HG03521 (cell line): ENCODE results near the gene PRKAG2.

ENCODE experiments used
- ATAC-seq: cut with Tn5 transposase; IDR thresholded peaks from one replicate; pipeline ENCODE4 v1.9.1; 2021; ENCODE audit warnings: mild to moderate bottlenecking, moderate library complexity; ENCODE audit not compliant: unreplicated experiment

Gene PRKAG2

GRCh38 chr7:151717415-151717814, 159.5 kb downstream of the PRKAG2 start:
- ATAC-seq: no peak

GRCh38 chr7:151716323-151716722, 160.6 kb downstream of the PRKAG2 start:
- ATAC-seq: no peak

GRCh38 chr7:151715666-151716315, 161.1 kb downstream of the PRKAG2 start:
- ATAC-seq: no peak

DNA sequence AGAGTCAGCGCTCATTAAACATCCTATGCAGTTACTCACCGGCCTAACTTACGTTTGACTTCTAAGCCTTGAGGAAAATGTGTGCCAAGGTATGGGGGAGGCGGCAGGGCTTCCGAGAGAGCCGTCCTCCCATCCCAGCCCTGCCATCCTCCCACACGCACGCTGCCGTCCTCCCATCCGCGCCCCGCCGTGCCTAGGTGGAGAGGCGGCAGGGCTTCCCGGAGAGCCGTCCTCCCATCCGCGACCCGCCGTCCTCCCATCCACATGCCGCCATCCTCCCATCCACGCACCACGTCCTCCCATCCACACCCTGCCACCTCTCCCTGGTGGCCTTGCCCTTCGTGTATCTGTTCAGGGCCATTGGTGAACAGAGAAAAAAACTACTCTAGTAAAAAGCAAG, 162.7 kb downstream of the PRKAG2 start:
- ATAC-seq: no peak

- ATAC-seq: no peak
These were observed 164.1 kb downstream of the PRKAG2 start for GRCh38 chr7:151712810-151713125.

GRCh38 chr7:151711906-151712809, 164.8 kb downstream of the PRKAG2 start:
- ATAC-seq: no peak

- ATAC-seq: no peak
These were observed 165.5 kb downstream of the PRKAG2 start for GRCh38 chr7:151711435-151711872.

DNA sequence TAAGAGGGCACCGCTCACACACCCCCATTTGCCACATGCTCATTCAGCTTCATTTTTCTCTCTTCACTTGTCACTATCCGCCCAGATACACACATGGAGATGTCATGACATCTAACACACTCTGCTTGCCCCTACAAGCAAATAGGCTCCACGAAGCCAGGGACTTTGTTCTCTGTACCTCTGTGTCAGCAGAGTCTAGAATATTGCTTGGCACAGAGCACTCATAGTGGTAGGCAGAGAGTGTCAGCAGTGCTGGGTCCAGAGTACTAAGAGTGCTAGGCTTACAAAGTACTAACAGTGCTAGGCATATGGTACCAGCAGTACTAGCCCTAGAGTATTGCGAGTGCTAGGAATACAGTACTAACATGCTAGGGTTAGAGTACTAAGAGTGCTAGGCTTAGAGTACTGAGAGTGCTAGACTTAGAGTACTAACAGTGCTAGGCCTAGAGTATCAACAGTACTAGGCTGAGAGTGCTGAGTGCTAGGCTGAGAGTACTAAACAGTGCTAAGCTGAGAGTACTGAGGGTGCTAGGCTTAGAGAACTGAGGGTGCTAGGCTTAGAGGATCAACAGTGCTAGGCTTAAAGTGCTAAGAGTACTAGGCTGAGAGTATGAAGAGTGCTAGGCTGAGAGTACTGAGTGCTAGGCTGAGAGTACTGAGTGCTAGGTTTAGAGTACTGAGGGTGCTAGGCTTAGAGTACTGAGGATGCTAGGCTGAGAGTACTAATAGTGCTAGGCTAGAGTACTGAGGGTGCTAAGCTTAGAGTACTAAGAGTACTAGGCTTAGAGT, 166.1 kb downstream of the PRKAG2 start:
- no peak for ATAC-seq

GRCh38 chr7:151710121-151710640, 166.7 kb downstream of the PRKAG2 start:
- no peak for ATAC-seq

DNA sequence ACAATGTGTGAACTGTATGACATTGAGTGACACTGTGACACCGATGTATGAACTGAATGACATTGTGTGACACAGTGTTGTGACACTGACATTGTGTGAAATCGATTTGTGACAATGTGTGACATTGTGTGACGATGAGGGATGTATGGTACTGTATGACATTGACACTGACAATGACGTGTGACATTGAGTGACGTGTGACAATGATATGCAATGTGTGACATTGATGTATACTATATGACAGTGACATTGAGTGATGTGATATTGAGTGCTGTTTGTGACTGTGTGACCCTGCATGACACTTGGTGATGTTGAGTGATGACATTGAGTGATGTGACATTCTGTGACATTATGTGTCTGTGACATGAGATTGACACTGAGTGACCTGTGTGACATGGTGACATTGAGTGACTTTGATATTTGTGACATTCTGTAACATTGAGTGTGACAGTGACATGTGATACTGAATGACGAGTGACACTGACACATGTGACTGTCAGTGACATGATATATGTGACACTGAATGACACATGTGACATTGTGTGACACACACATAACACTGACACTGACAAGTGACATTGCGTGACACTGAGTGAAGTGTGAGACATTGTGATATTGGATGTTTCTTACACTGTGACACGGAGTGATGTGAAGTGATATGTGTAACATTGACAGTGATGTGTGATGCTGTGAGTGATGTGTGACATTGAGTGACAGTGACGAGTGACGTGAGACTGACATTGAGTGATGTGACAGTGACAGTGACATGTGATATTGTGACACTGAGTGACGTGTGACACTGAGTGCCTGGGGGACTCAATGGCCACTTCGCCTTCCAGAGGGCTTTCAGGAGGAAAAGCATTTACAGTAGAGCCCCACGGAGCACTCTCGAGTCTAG, 167.5 kb downstream of the PRKAG2 start:
- no peak for ATAC-seq

- ATAC-seq: no peak
These were observed 168.3 kb downstream of the PRKAG2 start for GRCh38 chr7:151708610-151709009.

DNA sequence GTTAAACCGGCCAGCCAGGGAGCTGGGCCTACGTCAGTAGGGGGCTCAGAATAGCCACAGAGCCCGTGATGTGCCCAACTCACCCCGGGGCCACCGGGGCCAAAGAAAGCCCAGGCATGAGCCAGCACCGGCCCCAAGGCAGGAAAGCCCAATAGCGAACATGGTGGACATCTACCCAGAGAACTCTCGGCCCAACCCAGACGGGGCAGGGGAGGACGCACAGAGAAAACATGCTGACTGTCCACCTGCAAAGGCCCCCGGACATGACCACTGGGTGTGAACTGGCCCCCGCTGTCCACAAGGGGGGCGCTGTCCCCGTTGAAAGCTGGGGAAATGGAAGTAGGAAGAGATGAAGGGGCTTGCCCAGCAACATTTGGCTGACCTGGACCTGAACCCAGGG, 169.2 kb downstream of the PRKAG2 start:
- ATAC-seq: no peak

- no peak for ATAC-seq
These were observed 169.8 kb downstream of the PRKAG2 start for GRCh38 chr7:151707105-151707469.

- ATAC-seq: no peak
These were observed 170.4 kb downstream of the PRKAG2 start for GRCh38 chr7:151706277-151707104.

DNA sequence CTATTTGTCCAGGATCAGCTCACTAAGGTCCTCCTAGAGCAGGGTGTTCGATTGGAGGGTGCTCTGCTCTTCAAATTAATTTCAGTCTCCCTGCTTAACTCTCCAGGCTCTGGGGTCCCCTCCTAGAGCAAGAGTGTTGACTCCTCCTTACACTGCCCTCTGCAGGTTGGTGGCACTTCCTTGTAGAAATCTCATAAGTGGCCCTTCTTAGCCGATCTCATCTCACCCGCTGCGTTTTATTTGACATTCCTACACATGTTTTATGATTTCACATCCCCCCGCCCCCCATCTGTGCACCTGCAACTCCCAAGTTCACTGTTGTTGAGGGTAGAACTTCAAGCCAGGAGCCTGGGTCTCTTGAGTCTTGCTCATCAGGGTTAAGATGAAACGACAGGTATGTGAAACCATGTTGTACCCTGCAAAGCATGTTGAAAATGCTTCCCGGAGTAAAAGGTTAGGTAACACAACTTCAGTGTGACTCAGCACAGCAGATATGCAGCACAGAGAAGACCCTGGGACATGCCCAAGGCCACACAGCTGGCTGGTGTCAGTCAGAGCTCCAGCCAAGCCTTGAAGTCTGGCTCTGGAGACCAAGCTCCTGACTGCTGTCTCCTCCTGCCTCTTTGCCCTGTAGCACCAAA, 171.2 kb downstream of the PRKAG2 start:
- no peak for ATAC-seq

DNA sequence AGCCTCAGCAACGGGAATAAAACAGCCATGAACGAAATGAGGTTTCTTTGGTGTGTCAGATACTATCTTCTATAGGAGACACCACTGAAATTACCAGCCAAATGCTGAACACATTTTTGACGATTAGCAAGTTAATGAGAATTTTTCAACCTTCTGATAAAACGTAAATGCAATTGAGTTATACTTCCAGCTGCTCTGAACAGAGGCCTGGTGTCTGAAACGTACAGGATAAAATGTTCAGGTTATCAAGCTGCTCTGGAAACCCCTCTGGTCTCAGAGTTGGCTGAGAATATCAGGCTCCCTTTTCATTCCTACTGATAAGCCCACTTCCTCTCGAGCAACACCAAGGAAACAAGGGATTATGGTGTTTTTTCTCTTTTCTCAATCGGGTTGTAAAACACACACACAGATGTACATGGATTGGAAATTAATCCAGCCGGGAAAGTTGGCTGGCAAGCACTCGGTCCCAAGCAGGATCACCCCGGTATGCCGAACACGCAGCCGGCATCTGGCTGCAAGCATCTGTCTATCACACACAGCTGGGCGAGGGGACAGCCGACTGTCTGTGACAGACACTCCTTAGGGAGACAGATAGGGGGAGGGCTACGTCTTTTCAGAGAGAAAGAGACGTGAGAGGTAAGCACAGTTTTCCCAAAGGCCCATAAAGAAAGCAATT, 171.8 kb downstream of the PRKAG2 start:
- no peak for ATAC-seq

DNA sequence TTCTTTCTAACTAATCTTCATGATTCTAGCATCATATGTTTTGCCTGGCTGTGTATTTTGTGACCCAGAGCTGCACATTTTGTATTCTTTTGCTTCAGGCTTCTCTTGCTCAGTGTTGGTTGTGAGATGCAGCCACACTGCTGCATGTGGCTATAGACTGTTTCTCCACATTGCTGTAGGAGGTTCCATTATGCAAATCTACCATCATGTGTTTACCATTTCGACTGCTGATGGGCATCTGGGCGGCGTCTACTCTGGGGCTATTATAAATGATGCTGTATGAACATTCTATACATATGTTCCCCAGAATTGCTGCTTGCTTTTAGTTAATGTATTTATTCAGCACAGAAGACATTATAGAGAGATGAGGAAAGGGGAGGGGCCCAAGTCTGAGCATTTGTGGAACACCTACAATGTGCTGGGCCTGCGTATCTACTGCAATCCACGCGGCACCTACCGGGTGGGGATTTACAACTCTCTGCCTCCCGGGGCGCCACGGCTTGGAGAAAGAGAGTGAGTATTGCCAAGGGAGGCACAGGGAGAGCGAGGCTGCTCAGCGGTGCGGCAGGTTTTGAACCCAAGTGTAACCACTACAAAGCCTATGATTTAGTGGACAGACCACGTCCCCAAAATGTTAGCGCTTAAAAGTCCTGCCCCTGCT, 172.5 kb downstream of the PRKAG2 start:
- no peak for ATAC-seq

- no peak for ATAC-seq
These were observed 174.0 kb downstream of the PRKAG2 start for GRCh38 chr7:151702961-151703360.
